ENCODE measurements around the gene SPG11. TPM values are rescaled to one million over a fixed set of nuclear protein-coding genes. Genes with fewer than 3 reads are reported as not detected.
"Not testable (repeated sequence)": the region's sequence is repeated elsewhere in the genome, so short reads cannot be mapped to it uniquely, and the experiment has no call there.

Gene SPG11
- total and polyA plus RNA-seq, 2 experiments from 2014 or later, result 23.3 to 42.2 TPM

DNA sequence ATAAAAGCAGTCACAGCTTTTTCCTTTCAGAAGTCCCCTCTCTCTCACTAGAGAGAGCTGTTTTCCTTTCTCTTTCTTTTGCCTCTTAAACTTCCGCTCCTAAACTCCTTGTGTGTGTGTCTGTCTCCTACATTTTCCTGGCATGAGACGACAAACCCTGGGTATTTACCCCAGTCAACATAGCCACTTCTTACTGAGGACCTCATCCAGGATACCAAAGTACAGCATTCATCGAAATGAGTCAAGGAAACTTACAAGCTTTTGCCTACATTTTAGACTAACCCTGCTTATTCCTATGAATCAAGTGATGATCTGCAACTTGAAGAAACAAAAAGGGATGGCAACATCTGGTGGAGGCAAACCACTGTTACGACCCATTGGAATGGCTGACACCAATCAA, 31.0 kb upstream of the SPG11 start:
- peak overlapping the region; percentile 91; the same call in 1 of the 2 replicates for H2AFZ ChIP-seq
- no peaks in the 10 kb centered on the region for H3K4me1 ChIP-seq (ENCODE audit: insufficient read depth)
- H3K4me3 ChIP-seq, result no peak overlapping the region
- TF ChIP-seq ZNF114 (CRISPR knock-in tag; IDR thresholded peaks at IDR 0.05), result no peak
- no peak for TF ChIP-seq NANOG (IDR thresholded peaks at IDR 0.05; ENCODE audit: borderline replicate concordance)
- TF ChIP-seq CREB1 (CRISPR knock-in tag; IDR thresholded peaks at IDR 0.05; ENCODE audit: low read depth), result no peak
- no peak for TF ChIP-seq EZH2phosphoT487 (IDR thresholded peaks at IDR 0.05; ENCODE audit: unreplicated experiment)
- no peak overlapping the region for H3K27ac ChIP-seq (ENCODE audit: low read depth)
- H3K4me2 ChIP-seq, result no peak overlapping the region
- H3K4me1 Mint-ChIP-seq, result no peaks in the 10 kb centered on the region
- no peaks in the 10 kb centered on the region for H3K27me3 ChIP-seq (ENCODE audit: insufficient read depth)
- no peaks in the 10 kb centered on the region for H4K20me1 ChIP-seq (replicated peaks; ENCODE audit: insufficient read depth)
- no peaks in the 10 kb centered on the region for H3K36me3 Mint-ChIP-seq (ENCODE audit: low read depth)
- ATAC-seq (no peak), DNase-seq (ENCODE audit: low spot score) (no peak)
- H3K79me2 ChIP-seq (replicated peaks; ENCODE audit: insufficient read depth), result no peaks in the 10 kb centered on the region
- H3K27me3 Mint-ChIP-seq (ENCODE audit: insufficient read depth, low read depth, poor library complexity), result peaks cover 2% of the 10 kb centered on the region
- no peak overlapping the region for H3K4me3 Mint-ChIP-seq
- H3K9me3 Mint-ChIP-seq, result no peaks in the 10 kb centered on the region
- no peaks in the 10 kb centered on the region for H3F3A ChIP-seq (replicated peaks; ENCODE audit: low read depth)
- no peaks in the 10 kb centered on the region for H3K36me3 ChIP-seq (ENCODE audit: insufficient read depth)
- no peak overlapping the region for H3K27ac Mint-ChIP-seq
- 0 out of 2 replicates have a peak, but pooled peaks cover 5% of the 10 kb centered on the region for H3K9me2 ChIP-seq (ENCODE audit: insufficient read depth)

DNA sequence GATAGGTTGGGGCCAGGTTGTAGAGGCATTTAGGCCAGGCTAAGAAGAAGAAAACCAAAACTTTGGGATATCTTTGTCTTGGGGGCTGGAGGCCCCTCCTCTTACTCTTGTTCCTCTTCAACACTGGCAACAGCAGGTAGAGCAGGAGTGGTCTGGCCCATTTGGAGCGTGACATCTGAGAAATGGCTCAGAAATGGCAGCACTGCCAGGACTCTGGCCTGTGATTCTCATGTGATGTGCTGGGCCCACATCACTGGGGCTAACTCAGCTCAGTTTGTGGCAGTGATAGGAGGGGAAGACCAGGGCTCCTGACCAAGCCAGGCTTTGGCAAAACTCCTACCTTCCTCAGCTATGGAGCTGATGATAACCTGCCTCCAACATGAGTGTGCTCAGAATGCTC, 29.2 kb upstream of the SPG11 start:
- Mint-ChIP-seq H3K4me3 (no peak overlapping the region), H3K27ac (no peak overlapping the region), H3K27me3 (ENCODE audit: insufficient read depth, low read depth, poor library complexity) (peaks cover 6% of the 10 kb centered on the region), H3K36me3 (ENCODE audit: low read depth) (peaks cover 2% of the 10 kb centered on the region; the same call in 1 of the 3 replicates), H3K4me1 (no peaks in the 10 kb centered on the region), H3K9me3 (peaks cover 12% of the 10 kb centered on the region; the same call in 2 of the 3 replicates)
- Histone ChIP-seq H3K9me2 (ENCODE audit: insufficient read depth) (0 out of 2 replicates have a peak, but pooled peaks cover 8% of the 10 kb centered on the region), H4K20me1 (replicated peaks; ENCODE audit: insufficient read depth) (no peaks in the 10 kb centered on the region), H3K36me3 (ENCODE audit: insufficient read depth) (no peaks in the 10 kb centered on the region), H3K27ac (ENCODE audit: low read depth) (no peak overlapping the region), H3F3A (replicated peaks; ENCODE audit: low read depth) (no peaks in the 10 kb centered on the region), H3K27me3 (ENCODE audit: insufficient read depth) (no peaks in the 10 kb centered on the region), H3K4me1 (ENCODE audit: insufficient read depth) (no peaks in the 10 kb centered on the region), H3K4me3 (no peak overlapping the region), H2AFZ (peak overlapping the region; percentile 69; the same call in 1 of the 2 replicates), H3K4me2 (no peak overlapping the region), H3K79me2 (replicated peaks; ENCODE audit: insufficient read depth) (no peaks in the 10 kb centered on the region)
- no peak for ATAC-seq
- no peak for DNase-seq (ENCODE audit: low spot score)
- TF ChIP-seq ZNF331 (CRISPR knock-in tag; IDR thresholded peaks at IDR 0.05; ENCODE audit: low read depth), result no peak
- no peak for TF ChIP-seq STAT1 (IDR thresholded peaks at IDR 0.05; ENCODE audit: unreplicated experiment)
- no peak for TF ChIP-seq NANOG (IDR thresholded peaks at IDR 0.05; ENCODE audit: borderline replicate concordance)
- no peak for TF ChIP-seq CREB1 (CRISPR knock-in tag; IDR thresholded peaks at IDR 0.05; ENCODE audit: low read depth)
- TF ChIP-seq, protein P1, sequence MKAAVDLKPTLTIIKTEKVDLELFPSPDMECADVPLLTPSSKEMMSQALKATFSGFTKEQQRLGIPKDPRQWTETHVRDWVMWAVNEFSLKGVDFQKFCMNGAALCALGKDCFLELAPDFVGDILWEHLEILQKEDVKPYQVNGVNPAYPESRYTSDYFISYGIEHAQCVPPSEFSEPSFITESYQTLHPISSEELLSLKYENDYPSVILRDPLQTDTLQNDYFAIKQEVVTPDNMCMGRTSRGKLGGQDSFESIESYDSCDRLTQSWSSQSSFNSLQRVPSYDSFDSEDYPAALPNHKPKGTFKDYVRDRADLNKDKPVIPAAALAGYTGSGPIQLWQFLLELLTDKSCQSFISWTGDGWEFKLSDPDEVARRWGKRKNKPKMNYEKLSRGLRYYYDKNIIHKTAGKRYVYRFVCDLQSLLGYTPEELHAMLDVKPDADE (IDR thresholded peaks at IDR 0.05), result no peak

- H3K36me3 Mint-ChIP-seq (ENCODE audit: low read depth); H3K4me2 ChIP-seq; ATAC-seq; H2AFZ ChIP-seq; H3K4me1 Mint-ChIP-seq; H3K36me3 ChIP-seq (ENCODE audit: insufficient read depth); H3K27ac ChIP-seq (ENCODE audit: low read depth); H3K4me3 Mint-ChIP-seq; H3K9me2 ChIP-seq (ENCODE audit: insufficient read depth); H4K20me1 ChIP-seq (replicated peaks; ENCODE audit: insufficient read depth); H3K27me3 ChIP-seq (ENCODE audit: insufficient read depth); DNase-seq (ENCODE audit: low spot score); H3K4me3 ChIP-seq; H3K27me3 Mint-ChIP-seq (ENCODE audit: insufficient read depth, low read depth, poor library complexity); H3K4me1 ChIP-seq (ENCODE audit: insufficient read depth); H3F3A ChIP-seq (replicated peaks; ENCODE audit: low read depth); H3K27ac Mint-ChIP-seq; H3K79me2 ChIP-seq (replicated peaks; ENCODE audit: insufficient read depth): not testable (repeated sequence)
- H3K9me3 Mint-ChIP-seq, result peaks cover 17% of the 10 kb centered on the region; the same call in 2 of the 3 replicates
These were observed 26.8 kb upstream of the SPG11 start for GRCh38 chr15:44690245-44690644.

DNA sequence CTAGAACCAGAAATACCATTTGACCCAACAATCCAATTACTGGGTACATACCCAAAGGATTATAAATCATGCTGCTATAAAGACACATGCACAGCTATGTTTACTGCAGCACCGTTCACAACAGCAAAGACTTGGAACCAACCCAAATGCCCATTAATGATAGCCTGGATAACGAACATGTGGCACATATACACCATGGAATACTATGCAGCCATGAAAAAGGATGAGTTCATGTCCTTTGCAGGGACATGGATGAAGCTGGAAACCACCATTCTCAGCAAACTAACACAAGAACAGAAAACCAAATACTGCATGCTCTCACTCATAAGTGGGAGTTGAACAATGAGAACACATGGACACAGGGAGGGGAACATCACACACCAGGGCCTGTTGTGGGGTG, 25.9 kb upstream of the SPG11 start:
- H3K79me2 ChIP-seq (replicated peaks; ENCODE audit: insufficient read depth); ATAC-seq; H3K27me3 ChIP-seq (ENCODE audit: insufficient read depth); H3K27me3 Mint-ChIP-seq (ENCODE audit: insufficient read depth, low read depth, poor library complexity); H3K4me3 ChIP-seq; H4K20me1 ChIP-seq (replicated peaks; ENCODE audit: insufficient read depth); H3K36me3 Mint-ChIP-seq (ENCODE audit: low read depth); H2AFZ ChIP-seq; H3K27ac ChIP-seq (ENCODE audit: low read depth); H3K9me2 ChIP-seq (ENCODE audit: insufficient read depth); H3F3A ChIP-seq (replicated peaks; ENCODE audit: low read depth); H3K36me3 ChIP-seq (ENCODE audit: insufficient read depth); H3K27ac Mint-ChIP-seq; DNase-seq (ENCODE audit: low spot score); H3K4me3 Mint-ChIP-seq; H3K4me1 Mint-ChIP-seq; H3K4me1 ChIP-seq (ENCODE audit: insufficient read depth); H3K4me2 ChIP-seq: not testable (repeated sequence)
- peaks cover 23% of the 10 kb centered on the region for H3K9me3 Mint-ChIP-seq

Measured in GM23338 (cell line).